ELF-1 (cell line): ENCODE data around the gene PACSIN2.
"Not testable (repeated sequence)": the region's sequence is repeated elsewhere in the genome, so short reads cannot be mapped to it uniquely, and the experiment has no call there.

Experiments
- DNase-seq: peaks from one replicate; pipeline ENCODE4 v3.0.0-alpha.2; 2016; ENCODE audit warnings: low read depth, low spot score

PACSIN2 gene

DNA sequence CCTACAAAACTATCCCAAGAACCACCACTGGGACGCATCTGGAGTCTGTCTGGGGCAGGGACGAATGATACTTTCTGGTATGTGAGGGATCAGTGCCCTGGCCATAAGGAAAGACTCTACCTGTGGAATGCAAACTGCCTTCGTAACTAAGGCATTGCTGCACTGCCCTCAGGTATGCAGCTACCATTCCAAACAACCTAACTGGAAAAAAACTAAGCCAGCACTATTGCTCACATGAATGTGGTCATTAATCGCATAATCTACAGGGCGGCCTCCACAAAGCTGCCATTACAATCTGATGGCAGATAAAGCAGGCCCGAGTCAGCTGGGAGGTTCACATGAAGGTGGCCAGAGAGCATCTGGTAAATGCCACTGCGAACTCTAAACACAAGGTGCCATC is 3.9 kb downstream of the PACSIN2 start:
- peak; percentile 57 for DNase-seq

DNA sequence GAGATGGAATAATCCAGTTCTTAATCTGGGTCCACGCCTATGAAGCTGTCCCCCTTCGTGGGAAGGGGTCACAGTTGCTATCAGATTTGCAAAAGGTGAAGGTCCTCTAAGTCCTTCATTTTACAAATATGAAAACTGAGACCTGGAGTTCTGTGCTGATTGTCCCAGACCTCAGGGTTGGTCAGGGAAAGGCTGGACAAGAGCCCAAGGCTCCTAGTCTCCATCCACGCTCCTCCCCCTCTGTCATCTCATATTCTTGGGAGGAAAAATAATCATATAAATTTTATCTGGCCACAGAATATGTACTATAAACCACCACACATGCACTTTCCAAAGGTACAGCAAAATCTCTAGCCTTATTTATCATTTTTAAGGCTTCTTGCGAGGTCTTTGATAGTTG is 5.5 kb downstream of the PACSIN2 start:
- DNase-seq: no peak

DNA sequence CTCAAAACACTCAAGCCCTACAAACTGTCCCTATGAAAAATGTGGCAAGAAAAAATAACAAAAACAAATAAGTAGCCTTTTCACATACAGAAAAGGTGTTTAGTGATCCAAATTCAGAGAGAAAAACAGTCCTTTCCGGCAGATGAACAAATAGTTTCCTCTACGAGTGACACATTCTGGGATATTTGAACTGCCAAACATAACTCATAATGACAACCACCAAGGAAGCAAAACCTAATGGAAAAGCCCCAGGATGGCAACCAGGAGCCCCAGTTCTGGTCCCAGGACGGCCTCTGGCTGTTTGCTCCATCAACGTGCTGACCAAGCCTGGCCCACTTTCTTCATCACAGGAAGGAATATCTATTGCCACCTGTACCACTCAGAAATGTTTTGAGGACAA is 6.0 kb downstream of the PACSIN2 start:
- no peak for DNase-seq

GRCh38 chr22:43008509-43008908 is 6.4 kb downstream of the PACSIN2 start:
- no peak for DNase-seq

GRCh38 chr22:43007519-43008102 is 7.3 kb downstream of the PACSIN2 start:
- DNase-seq: peak; percentile 78

DNA sequence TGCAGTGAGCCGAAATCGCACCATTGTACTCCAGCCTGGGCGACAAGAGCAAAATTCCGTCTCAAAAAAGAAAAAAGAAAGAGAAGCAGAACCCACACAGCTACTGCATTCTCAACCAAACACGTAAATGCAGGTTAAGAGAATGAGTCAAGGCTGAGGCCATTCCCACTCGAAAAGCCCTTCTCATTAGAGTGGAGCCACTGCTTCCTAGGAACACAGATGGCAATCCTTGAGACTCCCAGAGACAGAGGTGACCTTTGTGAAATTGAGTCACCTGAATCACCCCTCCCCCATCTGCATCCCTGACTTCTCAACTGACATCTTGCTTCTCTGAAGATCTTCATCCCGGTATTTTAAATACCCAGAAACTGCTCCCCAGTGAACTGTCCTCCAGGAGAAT is 8.2 kb downstream of the PACSIN2 start:
- DNase-seq: no peak

DNA sequence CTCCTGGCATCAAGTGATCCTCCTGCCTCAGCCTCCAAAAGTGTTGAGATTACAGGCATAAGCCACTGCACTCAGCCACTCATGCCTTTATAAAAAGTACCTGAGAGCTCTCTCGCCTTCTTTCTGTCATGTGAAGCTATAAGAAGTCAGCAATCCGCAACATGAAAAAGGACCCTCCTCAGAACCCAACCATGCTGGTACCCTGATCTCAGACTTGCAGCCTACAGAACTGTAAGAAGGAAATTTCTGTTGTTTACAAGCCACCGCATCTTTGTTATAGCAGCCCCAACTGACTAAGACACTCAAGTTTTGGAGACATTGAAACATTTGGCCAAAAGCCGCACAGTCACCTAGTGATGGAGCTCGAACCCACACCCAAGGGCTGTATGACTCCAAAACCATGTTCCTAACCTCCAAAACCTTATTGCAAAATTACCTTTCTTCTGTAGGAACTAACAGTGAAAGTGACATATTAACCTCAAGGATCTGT is 8.9 kb downstream of the PACSIN2 start:
- no peak for DNase-seq

- DNase-seq: no peak
Observed at GRCh38 chr22:43005106-43005505, 9.8 kb downstream of the PACSIN2 start.

GRCh38 chr22:43004362-43005035 is 10.4 kb downstream of the PACSIN2 start:
- no peak for DNase-seq

GRCh38 chr22:43002202-43002586 is 12.8 kb downstream of the PACSIN2 start:
- no peak for DNase-seq

- DNase-seq: no peak
Observed at GRCh38 chr22:43001271-43002201, 13.4 kb downstream of the PACSIN2 start.

- DNase-seq: no peak
Observed at GRCh38 chr22:43000441-43001175, 14.3 kb downstream of the PACSIN2 start.

DNA sequence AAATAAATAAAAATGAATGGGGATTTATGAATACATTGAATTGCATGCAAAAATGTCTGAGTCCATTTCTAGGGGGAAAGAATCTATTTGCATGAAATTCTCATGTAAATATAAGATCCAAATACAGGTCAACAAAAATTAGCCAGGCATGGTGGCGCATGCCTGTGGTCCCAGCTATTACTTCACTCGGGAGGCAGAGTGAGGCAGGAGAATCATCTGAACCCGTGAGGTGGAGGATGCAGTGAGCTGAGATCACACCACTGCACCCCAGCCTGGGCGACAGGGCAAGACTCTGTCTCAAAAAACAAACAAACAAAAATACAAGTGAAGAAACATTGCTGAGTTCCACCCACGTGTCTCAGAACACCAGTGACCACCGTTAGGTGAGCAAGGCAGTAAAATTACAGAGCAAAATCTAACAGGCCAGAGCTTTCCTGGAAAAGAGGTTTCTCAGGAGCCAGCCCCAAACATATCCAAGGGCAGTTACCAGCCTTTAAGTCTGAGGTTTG is 17.3 kb downstream of the PACSIN2 start:
- no peak for DNase-seq

- DNase-seq: no peak
Observed at GRCh38 chr22:42996646-42997365, 18.1 kb downstream of the PACSIN2 start.

- DNase-seq: not testable (repeated sequence)
Observed at GRCh38 chr22:42995654-42996053, 19.3 kb downstream of the PACSIN2 start.

GRCh38 chr22:42994917-42995562 is 19.9 kb downstream of the PACSIN2 start:
- DNase-seq: no peak

GRCh38 chr22:42994276-42994916 is 20.6 kb downstream of the PACSIN2 start:
- no peak for DNase-seq

GRCh38 chr22:42993651-42994275 is 21.2 kb downstream of the PACSIN2 start:
- DNase-seq: no peak

- no peak for DNase-seq
Observed at GRCh38 chr22:42992886-42993479, 22.0 kb downstream of the PACSIN2 start.
